IMR-90 (cell line): Measurements from ENCODE around the gene AHNAK. TPM values are rescaled to one million over a fixed set of nuclear protein-coding genes. Genes with fewer than 3 reads are reported as not detected.
"Not testable (repeated sequence)": the region's sequence is repeated elsewhere in the genome, so short reads cannot be mapped to it uniquely, and the experiment has no call there.

Experiments
- ATAC-seq: fragments of 200-7000 bp; cut with Tn5 transposase; 2 replicates; pipeline ENCODE4 v1.9.1; 2020; ENCODE audit warnings: low read depth, mild to moderate bottlenecking, moderate library complexity
- BruUV-seq: library from RNA; stranded (reverse); fragments of 400-500 nt; replicated peaks from 2 replicates; lab custom pipeline; 2021; lab: Mats Ljungman, UMichigan
- CTCF ChIA-PET: fragments of 300-600 bp; formaldehyde crosslinking; extraction: SDS; loops from one replicate; lab custom pipeline; 2021; ENCODE audit warnings: antibody characterized with exemption; lab: Yijun Ruan, JAX
- POLR2A ChIA-PET: fragments of 300-600 bp; sonication (Branson Sonifier 250); formaldehyde crosslinking; loops from one replicate; lab custom pipeline; 2022; ENCODE audit warnings: antibody characterized with exemption; ENCODE audit not compliant: unreplicated experiment; lab: Charles Lee
- DNase-seq: peaks from one replicate; pipeline ENCODE4 v3.0.0; 2013
- H2AFZ ChIP-seq: replicated peaks from 2 replicates; pipeline ENCODE3; 2013; ENCODE audit warnings: low read length, mild to moderate bottlenecking; ENCODE audit not compliant: poor library complexity
- H2AK5ac ChIP-seq: 2 replicates; pipeline ENCODE4 v1.6.1; 2013; ENCODE audit warnings: low read depth, low read length, inconsistent platforms
- H2AK9ac ChIP-seq: replicated peaks from 2 replicates; pipeline ENCODE3; 2013; ENCODE audit warnings: mild to moderate bottlenecking, low read depth, low read length, moderate library complexity; ENCODE audit not compliant: poor library complexity
- H2BK120ac ChIP-seq: 2 replicates; pipeline ENCODE4 v1.6.1; 2013; ENCODE audit warnings: low read depth, low read length, inconsistent platforms
- H2BK15ac ChIP-seq: 3 replicates; pipeline ENCODE4 v1.6.1; 2013; ENCODE audit warnings: low read depth, low read length, inconsistent platforms
- H2BK20ac ChIP-seq: 2 replicates; pipeline ENCODE4 v1.6.1; 2013; ENCODE audit warnings: low read depth, mild to moderate bottlenecking, inconsistent platforms, low read length, moderate library complexity
- H2BK5ac ChIP-seq: 2 replicates; pipeline ENCODE4 v1.6.1; 2013; ENCODE audit warnings: mild to moderate bottlenecking, low read depth, low read length, inconsistent platforms; ENCODE audit not compliant: poor library complexity, severe bottlenecking
- H3K14ac ChIP-seq: replicated peaks from 2 replicates; pipeline ENCODE4 v1.6.1; 2013; ENCODE audit warnings: low read depth, low read length, inconsistent platforms
- H3K18ac ChIP-seq: 2 replicates; pipeline ENCODE4 v1.6.1; 2013; ENCODE audit warnings: low read depth, low read length, control low read depth
- H3K23ac ChIP-seq: 2 replicates; pipeline ENCODE4 v1.6.1; 2013; ENCODE audit warnings: low read depth, low read length, inconsistent platforms
- H3K27ac ChIP-seq: 2 replicates; pipeline ENCODE4 v1.5.1; 2013; ENCODE audit warnings: mild to moderate bottlenecking, control low read depth, low read length; ENCODE audit not compliant: insufficient read depth
- H3K27me3 ChIP-seq: 2 replicates; pipeline ENCODE4 v1.6.1; 2013; ENCODE audit warnings: low read length; ENCODE audit not compliant: control insufficient read depth, insufficient read depth
- H3K36me3 ChIP-seq: 2 replicates; pipeline ENCODE4 v1.6.1; 2013; ENCODE audit warnings: low read length, mixed read lengths; ENCODE audit not compliant: control insufficient read depth, insufficient read depth
- H3K4ac ChIP-seq: 2 replicates; pipeline ENCODE4 v1.6.1; 2013; ENCODE audit warnings: low read depth, low read length, inconsistent platforms
- H3K4me1 ChIP-seq: 2 replicates; pipeline ENCODE4 v1.6.1; 2013; ENCODE audit warnings: low read length, mixed read lengths; ENCODE audit not compliant: control insufficient read depth, insufficient read depth
- H3K4me2 ChIP-seq: 2 replicates; pipeline ENCODE4 v1.6.1; 2013; ENCODE audit warnings: low read depth, mild to moderate bottlenecking, control low read depth, low read length, moderate library complexity
- H3K4me3 ChIP-seq: 2 replicates; pipeline ENCODE4 v1.5.1; 2013; ENCODE audit warnings: low read depth, mild to moderate bottlenecking, control low read depth, low read length, moderate library complexity; ENCODE audit not compliant: insufficient read depth
- H3K56ac ChIP-seq: 2 replicates; pipeline ENCODE4 v1.6.1; 2013; ENCODE audit warnings: low read length, inconsistent platforms; ENCODE audit not compliant: insufficient read depth; ENCODE audit errors: extremely low read depth
- H3K79me1 ChIP-seq, 2 experiments: 2 replicates each; pipeline ENCODE4 v1.6.1; 2013; ENCODE audit warnings: low read length in 2 of 2, inconsistent platforms in 1 of 2, low read depth in 1 of 2
- H3K9ac ChIP-seq: 2 replicates; pipeline ENCODE4 v1.6.1; 2013; ENCODE audit warnings: low read depth, low read length, control low read depth
- H3K9me1 ChIP-seq: 2 replicates; pipeline ENCODE4 v1.6.1; 2013; ENCODE audit warnings: low read length, inconsistent platforms; ENCODE audit not compliant: insufficient read depth
- H3K9me3 ChIP-seq: 2 replicates; pipeline ENCODE4 v1.6.1; 2013; ENCODE audit warnings: low read length; ENCODE audit not compliant: control insufficient read depth, insufficient read depth
- H4K20me1 ChIP-seq: 2 replicates; pipeline ENCODE4 v1.6.1; 2013; ENCODE audit warnings: low read length, inconsistent platforms; ENCODE audit not compliant: insufficient read depth
- H4K5ac ChIP-seq: 2 replicates; pipeline ENCODE4 v1.6.1; 2013; ENCODE audit warnings: mild to moderate bottlenecking, low read depth, low read length, control low read depth
- H4K8ac ChIP-seq, 2 experiments: 2 replicates each; pipeline ENCODE4 v1.6.1; 2013; ENCODE audit warnings: low read depth in 2 of 2, low read length in 2 of 2, control low read depth in 1 of 2, inconsistent platforms in 1 of 2
- H4K91ac ChIP-seq: 2 replicates; pipeline ENCODE4 v1.6.1; 2013; ENCODE audit warnings: low read depth, low read length, inconsistent platforms; ENCODE audit not compliant: insufficient read depth
- CTCF ChIP-seq: conservative IDR thresholded peaks from 2 replicates; pipeline ENCODE4 v1.5.1; 2012; ENCODE audit warnings: mild to moderate bottlenecking, low read depth, low read length, improper control_type of control experiment
- POLR2A ChIP-seq: IDR thresholded peaks from 2 replicates; pipeline ENCODE4 v1.6.1; 2012; ENCODE audit warnings: mild to moderate bottlenecking, low read depth, low read length
- WGBS, 2 experiments: methylation state at CpG; one replicate each; pipeline versions ENCODE4 v1.1.5 to v1.1.7; 2013; ENCODE audit warnings: missing lambda C conversion rate in 2 of 2; ENCODE audit not compliant: insufficient read length in 1 of 2; ENCODE audit errors: extremely low coverage in 2 of 2; 5-methylcytosine and 5-hydroxymethylcytosine counted together
- dilution Hi-C: fragments of 300-500 bp; cut with HindIII; formaldehyde crosslinking; loops from one replicate; pipeline ENCODE4 v1.14.3; 2018; ENCODE audit warnings: low sequenced_read_pairs; ENCODE audit not compliant: unreplicated experiment
- in situ Hi-C: fragments of 300-500 bp; cut with MboI; formaldehyde crosslinking; loops from 3 replicates; pipeline ENCODE4 v1.14.3; 2019; ENCODE audit warnings: low sequenced_read_pairs, inconsistent platforms, mixed read lengths
- intact Hi-C: fragments of 100-400 bp; cut with micrococcal nuclease; formaldehyde crosslinking; loops from 2 replicates; pipeline ENCODE4 v1.10.0; 2022
- polyA plus RNA-seq, 3 experiments: library from polyadenylated mRNA; depleted of rRNA; stranded (reverse); fragments of >200 nt; gene quantifications; 2 replicates each; pipeline ENCODE4 v1.2.3, GENCODE V29; 2012; ENCODE audit warnings: low replicate concordance in 1 of 3
- total RNA-seq: library from RNA; depleted of rRNA; stranded (reverse); fragments of >200 nt; gene quantifications from 2 replicates; pipeline ENCODE4 v1.2.3, GENCODE V29; 2012

AHNAK gene
- total and polyA plus RNA-seq, 2 of the 4 experiments (the other 2 are of a cell fraction) = 95.1 to 695 TPM

- H4K5ac ChIP-seq = no peak overlapping the region
- in situ Hi-C loops (no loop called here), intact Hi-C loops (no loop called here), dilution Hi-C loops (no loop called here)
- no peak overlapping the region; the same call in 1 of the 2 replicates for H2BK20ac ChIP-seq
- no peak overlapping the region for H4K8ac ChIP-seq
- no peak for TF ChIP-seq POLR2A
- peak; percentile 45 for TF ChIP-seq CTCF
- no peak overlapping the region for H3K56ac ChIP-seq
- H3K79me1 ChIP-seq = peaks cover 21 to 45% of the 10 kb centered on the region in 2 experiments
- H3K23ac ChIP-seq = no peak overlapping the region
- H2BK15ac ChIP-seq = no peak overlapping the region
- H3K27me3 ChIP-seq = no peaks in the 10 kb centered on the region
- no peak overlapping the region for H2BK5ac ChIP-seq
- DNase-seq (no peak), ATAC-seq (no peak)
- H4K91ac ChIP-seq = no peak overlapping the region
- BruUV-seq = no TSS peak
- no peak overlapping the region for H3K4me3 ChIP-seq
- no peak overlapping the region for H2AFZ ChIP-seq
- H3K14ac ChIP-seq = no peak overlapping the region
- H2AK9ac ChIP-seq = no peak overlapping the region
- POLR2A ChIA-PET = no interaction called here
- 94% methylated on average over 10 of the region's 18 CpGs; no CpG with 5 or more reads in 1 of the 2 experiments for WGBS, 2 experiments
- H3K18ac ChIP-seq = no peak overlapping the region
- no peak overlapping the region for H3K4me2 ChIP-seq
- H4K20me1 ChIP-seq = peaks cover 5% of the 10 kb centered on the region; the same call in 1 of the 2 replicates
- H3K36me3 ChIP-seq = peaks cover 22% of the 10 kb centered on the region
- H3K4me1 ChIP-seq = peaks cover 6% of the 10 kb centered on the region
- H2BK120ac ChIP-seq = no peak overlapping the region
- 0 out of 2 replicates have a peak, but pooled peaks cover 4% of the 10 kb centered on the region for H3K9me1 ChIP-seq
- CTCF ChIA-PET = no interaction called here
- H3K9ac ChIP-seq = no peak overlapping the region
- no peak overlapping the region for H3K4ac ChIP-seq
- H3K9me3 ChIP-seq = no peaks in the 10 kb centered on the region
- no peak overlapping the region for H2AK5ac ChIP-seq
- no peak overlapping the region for H3K27ac ChIP-seq
Measured at GRCh38 chr11:62588966-62589637, 42.5 kb upstream of the AHNAK start.

DNA sequence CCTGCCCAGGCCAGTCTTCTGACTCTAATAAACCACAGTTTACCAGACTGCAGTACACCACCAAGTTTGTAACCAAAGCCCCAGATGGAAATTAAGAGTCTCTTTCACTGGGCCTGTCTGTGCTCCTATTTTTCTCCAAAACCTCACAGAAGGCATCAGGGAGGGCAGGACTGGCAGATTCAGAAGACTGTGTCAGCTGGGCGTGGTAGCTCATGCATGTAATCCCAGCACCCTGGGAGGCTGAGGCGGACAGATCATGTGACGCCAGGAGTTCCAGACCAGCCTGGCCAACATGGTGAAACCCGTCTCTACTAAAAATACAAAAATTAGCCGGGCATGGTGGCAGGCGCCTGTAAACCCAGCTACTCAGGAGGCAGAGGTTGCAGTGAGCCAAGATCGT lies 38.8 kb upstream of the AHNAK start:
- 100% methylated on average over 1 of the region's 7 CpGs; no CpG with 5 or more reads in 1 of the 2 experiments for WGBS, 2 experiments
- H2BK20ac ChIP-seq, H4K8ac ChIP-seq, H3K23ac ChIP-seq, POLR2A ChIA-PET, H3K9me3 ChIP-seq, H2BK5ac ChIP-seq, CTCF ChIA-PET, intact Hi-C loops, H3K18ac ChIP-seq, H3K4me2 ChIP-seq, H2AFZ ChIP-seq, H2BK15ac ChIP-seq, H3K4ac ChIP-seq, H3K9me1 ChIP-seq, in situ Hi-C loops, H2AK9ac ChIP-seq, H3K9ac ChIP-seq, H4K91ac ChIP-seq, DNase-seq, H3K27ac ChIP-seq, H4K20me1 ChIP-seq, dilution Hi-C loops, H2BK120ac ChIP-seq, H3K4me1 ChIP-seq, H3K27me3 ChIP-seq, H2AK5ac ChIP-seq, H3K56ac ChIP-seq, H4K5ac ChIP-seq, ATAC-seq, H3K14ac ChIP-seq, H3K4me3 ChIP-seq, BruUV-seq: not testable (repeated sequence)
- Histone ChIP-seq H3K36me3 (peaks cover 22% of the 10 kb centered on the region), H3K79me1 (peaks cover 11 to 47% of the 10 kb centered on the region in 2 experiments)
